ENCODE measurements around the gene NHLRC4. TPM values are rescaled to one million over a fixed set of nuclear protein-coding genes. Genes with fewer than 3 reads are reported as not detected.
A peak's percentile ranks its signal among the peaks of the same experiment; 100 is the strongest.

NHLRC4 gene
- total RNA-seq, 2 experiments from 2014 or later, result 0.45 to 0.55 TPM

DNA sequence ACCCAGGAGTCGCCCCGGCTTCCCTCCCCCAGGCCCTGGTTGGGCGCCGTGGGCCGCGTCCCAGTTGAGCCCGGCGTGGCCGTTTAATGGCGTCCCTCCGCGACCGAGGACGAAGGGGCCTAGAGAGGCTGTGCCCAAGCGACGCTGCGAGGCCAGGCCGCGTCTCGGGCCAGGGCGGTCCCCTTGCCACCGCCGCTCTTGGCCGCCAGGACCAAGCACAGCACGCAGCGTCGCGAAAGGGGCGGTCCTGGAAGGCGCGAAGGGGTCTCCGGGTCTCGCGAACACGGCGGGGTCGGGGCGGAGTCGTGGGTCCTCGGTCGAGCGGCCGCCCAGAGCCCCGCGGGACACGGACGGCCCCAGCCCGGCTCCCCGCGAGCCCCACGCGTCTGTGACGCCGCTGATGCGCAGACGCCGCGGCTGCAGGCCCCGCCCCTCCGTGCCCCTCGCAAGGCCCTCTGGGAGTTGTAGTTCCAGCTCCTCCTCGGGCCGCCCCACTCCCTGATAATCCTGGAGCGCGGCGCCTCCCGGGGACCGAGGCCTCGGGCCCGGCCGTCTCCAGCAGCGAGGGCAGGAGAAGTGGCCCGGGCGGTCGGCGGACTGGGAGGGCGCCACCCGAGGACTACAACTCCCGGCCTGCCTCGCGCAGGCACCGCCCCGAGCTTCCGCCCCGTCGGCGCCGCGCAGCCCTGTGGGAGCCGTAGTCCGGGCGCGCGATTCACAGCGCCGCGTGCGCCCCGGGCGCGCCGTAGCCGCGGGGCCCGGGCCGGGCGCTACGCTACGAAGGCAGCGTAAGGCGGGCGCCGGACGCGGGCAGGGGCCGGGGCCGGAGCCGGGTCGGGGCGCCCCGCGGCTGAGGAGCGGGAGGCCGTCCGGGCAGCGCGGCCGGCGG lies 39.5 kb upstream of the NHLRC4 start, which contains the start of gene CAPN15:
Gene CAPN15, plus strand, starts transcription at position 698 of the 889 bp plus-strand sequence. CDS start 19,127 bp downstream, outside the sequence.
- Mint-ChIP-seq H3K36me3 (ENCODE audit: low read depth) (no peaks in the 10 kb centered on the region), H3K4me1 (ENCODE audit: low read depth) (peaks cover 25% of the 10 kb centered on the region), H3K9me3 (no peaks in the 10 kb centered on the region), H3K27me3 (no peaks in the 10 kb centered on the region), H3K4me3 (peak within 1 kb of the TSS; percentile 90), H3K27ac (peak within 1 kb of the TSS; percentile 80)
- DNase-seq, result peak; percentile 71 to 94 (median 81)
- Histone ChIP-seq H3K27ac (ENCODE audit: low read depth in 1 of 2, low read length in 2 of 2) (peak within 1 kb of the TSS; percentile 73 to 84), H3K9me3 (ENCODE audit: control insufficient read depth in 1 of 2, insufficient read depth in 1 of 2, low read length in 2 of 2) (no peaks in the 10 kb centered on the region), H3K36me3 (ENCODE audit: insufficient read depth, low read length) (no peaks in the 10 kb centered on the region), H3K4me3 (ENCODE audit: low read length) (peak within 1 kb of the TSS; percentile 83), H3K4me1 (ENCODE audit: insufficient read depth, low read length) (peaks cover 50% of the 10 kb centered on the region), H3K27me3 (ENCODE audit: control insufficient read depth in 1 of 2, insufficient read depth in 2 of 2, low read length in 2 of 2) (no peaks in the 10 kb centered on the region)
- TF ChIP-seq, protein P1, sequence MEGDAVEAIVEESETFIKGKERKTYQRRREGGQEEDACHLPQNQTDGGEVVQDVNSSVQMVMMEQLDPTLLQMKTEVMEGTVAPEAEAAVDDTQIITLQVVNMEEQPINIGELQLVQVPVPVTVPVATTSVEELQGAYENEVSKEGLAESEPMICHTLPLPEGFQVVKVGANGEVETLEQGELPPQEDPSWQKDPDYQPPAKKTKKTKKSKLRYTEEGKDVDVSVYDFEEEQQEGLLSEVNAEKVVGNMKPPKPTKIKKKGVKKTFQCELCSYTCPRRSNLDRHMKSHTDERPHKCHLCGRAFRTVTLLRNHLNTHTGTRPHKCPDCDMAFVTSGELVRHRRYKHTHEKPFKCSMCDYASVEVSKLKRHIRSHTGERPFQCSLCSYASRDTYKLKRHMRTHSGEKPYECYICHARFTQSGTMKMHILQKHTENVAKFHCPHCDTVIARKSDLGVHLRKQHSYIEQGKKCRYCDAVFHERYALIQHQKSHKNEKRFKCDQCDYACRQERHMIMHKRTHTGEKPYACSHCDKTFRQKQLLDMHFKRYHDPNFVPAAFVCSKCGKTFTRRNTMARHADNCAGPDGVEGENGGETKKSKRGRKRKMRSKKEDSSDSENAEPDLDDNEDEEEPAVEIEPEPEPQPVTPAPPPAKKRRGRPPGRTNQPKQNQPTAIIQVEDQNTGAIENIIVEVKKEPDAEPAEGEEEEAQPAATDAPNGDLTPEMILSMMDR (IDR thresholded peaks at IDR 0.05), result no peak
- ChIA-PET POLR2A (interaction anchor here (0.6 to 1.3 kb wide), 11 partner anchors 40 to 261 kb away, joined by 3 to 11 read pairs (median 4); partner anchors contain the start of genes CHTF18, METTL26, NHLRC4 and PIGQ), CTCF (interaction anchor here (0.8 to 1.0 kb wide), 2 partner anchors 109 to 126 kb away, joined by 3 read pairs; partner anchors contain the start of genes DECR2 and METTL26)
- intact Hi-C loops (cut with DNase I, micrococcal nuclease), result loop anchor here (1.0 to 5.0 kb wide), 7 partner anchors 42 to 300 kb away; partner anchors contain the start of genes LUC7L (in 1 of the 2), METTL26 (in 1 of the 2), PGAP6 (in 1 of the 2) and PIGQ (in 1 of the 2)
- ATAC-seq (ENCODE audit: poor library complexity), result peak; percentile 87

DNA sequence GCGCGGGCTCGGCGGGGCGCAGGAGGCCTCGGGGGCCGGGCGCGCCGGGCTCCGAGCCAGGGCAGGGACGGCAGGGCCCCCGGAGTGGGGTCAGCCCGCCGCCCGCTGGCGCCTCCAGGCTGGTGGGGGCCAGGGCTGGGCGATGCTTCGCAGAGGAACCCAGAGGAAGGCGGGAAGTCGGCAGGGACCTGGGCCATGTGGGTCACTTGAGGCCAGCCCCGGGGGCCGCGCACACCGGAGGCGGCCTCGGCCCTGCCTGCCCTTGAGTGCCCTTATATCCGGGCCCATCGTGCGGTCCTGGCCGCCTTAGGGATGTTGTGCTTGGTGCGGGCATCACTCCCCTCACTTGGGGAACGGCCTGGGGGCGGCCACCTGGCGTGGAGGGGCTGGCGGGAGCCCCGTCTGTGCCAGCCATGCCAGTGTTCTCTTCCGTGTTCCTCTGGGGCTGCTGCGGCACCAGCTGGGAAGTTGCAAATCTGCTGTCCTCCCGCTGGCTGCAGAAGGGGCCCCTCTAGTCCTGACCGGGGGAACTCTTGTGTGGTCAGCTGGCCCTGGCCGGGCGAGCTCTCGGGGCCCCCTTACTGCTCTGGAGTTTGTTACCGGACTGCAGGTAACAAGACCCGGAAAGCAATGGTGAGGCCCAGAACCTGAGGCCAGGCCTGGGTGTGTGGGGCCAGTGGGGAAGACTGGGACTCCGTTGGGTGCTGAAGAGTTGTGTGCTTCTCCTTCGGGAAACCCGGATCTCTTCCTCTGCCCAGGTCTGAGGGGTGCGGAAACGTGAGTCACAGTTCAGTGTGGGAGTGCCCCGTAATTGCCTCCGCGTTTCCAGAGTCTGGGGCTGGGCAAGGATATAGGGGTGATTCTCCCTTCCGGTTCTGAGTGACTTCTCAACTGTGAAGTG lies 38.4 kb upstream of the NHLRC4 start:
- peak overlapping the region; percentile 80 for H3K27ac Mint-ChIP-seq
- TF ChIP-seq, protein P1 (IDR thresholded peaks at IDR 0.05), result no peak
- H3K36me3 Mint-ChIP-seq (ENCODE audit: low read depth), result no peaks in the 10 kb centered on the region
- H3K4me3 Mint-ChIP-seq, result peak overlapping the region; percentile 90
- POLR2A ChIA-PET, result interaction anchor here (0.8 to 1.3 kb wide), 8 partner anchors 38 to 200 kb away, joined by 3 to 11 read pairs (median 4); partner anchors contain the start of genes METTL26, NHLRC4, PIGQ and RAB40C
- ATAC-seq (ENCODE audit: poor library complexity) (no peak), DNase-seq (peak in 7 of 14 experiments; percentile 8 to 67 (median 38))
- H3K27me3 Mint-ChIP-seq, result no peaks in the 10 kb centered on the region
- CTCF ChIA-PET, result interaction anchor here (0.8 to 1.0 kb wide), 2 partner anchors 108 to 127 kb away, joined by 3 read pairs; partner anchors contain the start of genes DECR2 and METTL26
- intact Hi-C loops (cut with DNase I, micrococcal nuclease), result loop anchor here (5.0 kb wide), 4 partner anchors 84 to 301 kb away; partner anchors contain the start of genes LUC7L (in 1 of the 2), PGAP6 (in 1 of the 2) and RAB11FIP3 (in 1 of the 2)
- H3K9me3 ChIP-seq (ENCODE audit: control insufficient read depth in 1 of 2, insufficient read depth in 1 of 2, low read length in 2 of 2), result no peaks in the 10 kb centered on the region
- peaks cover 54% of the 10 kb centered on the region for H3K4me1 ChIP-seq (ENCODE audit: insufficient read depth, low read length)
- H3K36me3 ChIP-seq (ENCODE audit: insufficient read depth, low read length), result no peaks in the 10 kb centered on the region
- H3K4me1 Mint-ChIP-seq (ENCODE audit: low read depth), result peaks cover 25% of the 10 kb centered on the region
- no peaks in the 10 kb centered on the region for H3K27me3 ChIP-seq (ENCODE audit: control insufficient read depth in 1 of 2, insufficient read depth in 2 of 2, low read length in 2 of 2)
- H3K4me3 ChIP-seq (ENCODE audit: low read length), result peak overlapping the region; percentile 83
- H3K9me3 Mint-ChIP-seq, result no peaks in the 10 kb centered on the region
- no peak overlapping the region for H3K27ac ChIP-seq (ENCODE audit: low read depth in 1 of 2, low read length in 2 of 2)
